Fibroblast of upper back skin (primary cell): Measurements from ENCODE around the gene GTPBP3.
"Not testable (repeated sequence)": the region's sequence is repeated elsewhere in the genome, so short reads cannot be mapped to it uniquely, and the experiment has no call there.

Source experiments
- DNase-seq: peaks from one replicate; pipeline ENCODE4 v3.0.0-alpha.2; 2013

The GTPBP3 gene, protein sequence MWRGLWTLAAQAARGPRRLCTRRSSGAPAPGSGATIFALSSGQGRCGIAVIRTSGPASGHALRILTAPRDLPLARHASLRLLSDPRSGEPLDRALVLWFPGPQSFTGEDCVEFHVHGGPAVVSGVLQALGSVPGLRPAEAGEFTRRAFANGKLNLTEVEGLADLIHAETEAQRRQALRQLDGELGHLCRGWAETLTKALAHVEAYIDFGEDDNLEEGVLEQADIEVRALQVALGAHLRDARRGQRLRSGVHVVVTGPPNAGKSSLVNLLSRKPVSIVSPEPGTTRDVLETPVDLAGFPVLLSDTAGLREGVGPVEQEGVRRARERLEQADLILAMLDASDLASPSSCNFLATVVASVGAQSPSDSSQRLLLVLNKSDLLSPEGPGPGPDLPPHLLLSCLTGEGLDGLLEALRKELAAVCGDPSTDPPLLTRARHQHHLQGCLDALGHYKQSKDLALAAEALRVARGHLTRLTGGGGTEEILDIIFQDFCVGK

DNA sequence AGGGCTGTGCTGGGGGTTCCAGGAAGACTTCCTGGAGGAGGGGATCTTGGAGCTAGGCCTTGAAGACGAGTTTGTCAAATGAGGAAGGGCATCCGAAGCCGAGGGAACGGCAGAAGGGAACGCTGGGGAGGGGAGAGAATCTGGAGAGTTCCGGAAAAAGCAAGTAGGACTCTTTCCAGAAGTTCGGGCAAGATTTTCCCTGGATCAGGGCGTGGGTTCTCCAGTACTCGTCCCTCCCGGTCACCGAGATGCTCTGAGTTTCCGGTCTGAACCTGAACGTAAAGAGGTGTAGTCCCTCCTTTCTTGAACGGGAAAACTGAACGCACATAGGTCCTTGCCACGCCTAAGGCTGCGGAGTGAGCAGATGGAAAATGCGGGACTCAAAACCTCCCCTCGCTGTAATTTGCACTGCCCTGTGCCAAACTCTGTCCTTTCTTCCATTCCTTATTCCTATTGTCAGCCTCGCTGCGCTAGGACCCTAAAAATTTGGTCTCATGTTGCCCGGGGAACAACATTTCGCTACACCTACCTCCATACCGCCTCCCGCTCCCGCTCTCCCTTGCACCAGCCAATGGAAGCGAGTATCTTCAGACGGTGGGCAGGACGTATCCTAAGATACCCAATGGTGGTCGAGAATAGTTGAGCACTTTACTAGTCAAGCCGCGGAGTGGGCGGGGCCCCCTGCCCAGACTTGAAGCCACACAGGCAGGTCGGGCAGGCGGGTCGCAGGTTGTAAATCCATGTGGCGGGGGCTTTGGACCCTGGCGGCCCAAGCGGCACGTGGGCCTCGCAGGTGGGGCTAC, at the start of gene GTPBP3:
TSS of gene GTPBP3 (plus strand) at position 682 of the 803 bp plus-strand sequence. CDS start at position 741, 59 bp downstream.
- peak; percentile 98 for DNase-seq

- peak; percentile 78 for DNase-seq
Observed at GRCh38 chr19:17289489-17289888, 47.9 kb upstream of the GTPBP3 start.

- peak; percentile 87 for DNase-seq
Observed at GRCh38 chr19:17292301-17293074, 44.9 kb upstream of the GTPBP3 start.

DNA sequence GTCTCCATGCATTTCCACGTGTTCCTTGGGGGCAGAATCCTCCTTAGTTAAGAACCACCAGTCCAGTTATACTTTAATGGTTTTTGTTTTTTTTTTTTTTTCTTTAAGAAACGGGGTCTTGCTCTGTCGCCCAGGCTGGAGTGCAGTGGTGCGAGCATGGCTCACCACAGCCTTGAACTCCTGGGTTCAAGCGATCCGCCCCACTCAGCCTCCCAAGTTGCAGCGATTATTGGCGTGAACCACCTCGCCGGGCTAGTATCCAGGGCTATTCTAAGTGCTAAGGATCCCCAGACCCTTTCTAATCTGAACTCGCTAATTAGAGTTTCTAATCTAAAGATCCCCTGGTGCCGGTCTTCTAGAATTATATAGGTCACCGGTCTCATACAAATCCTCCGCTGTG, 43.7 kb upstream of the GTPBP3 start:
- DNase-seq: no peak

DNA sequence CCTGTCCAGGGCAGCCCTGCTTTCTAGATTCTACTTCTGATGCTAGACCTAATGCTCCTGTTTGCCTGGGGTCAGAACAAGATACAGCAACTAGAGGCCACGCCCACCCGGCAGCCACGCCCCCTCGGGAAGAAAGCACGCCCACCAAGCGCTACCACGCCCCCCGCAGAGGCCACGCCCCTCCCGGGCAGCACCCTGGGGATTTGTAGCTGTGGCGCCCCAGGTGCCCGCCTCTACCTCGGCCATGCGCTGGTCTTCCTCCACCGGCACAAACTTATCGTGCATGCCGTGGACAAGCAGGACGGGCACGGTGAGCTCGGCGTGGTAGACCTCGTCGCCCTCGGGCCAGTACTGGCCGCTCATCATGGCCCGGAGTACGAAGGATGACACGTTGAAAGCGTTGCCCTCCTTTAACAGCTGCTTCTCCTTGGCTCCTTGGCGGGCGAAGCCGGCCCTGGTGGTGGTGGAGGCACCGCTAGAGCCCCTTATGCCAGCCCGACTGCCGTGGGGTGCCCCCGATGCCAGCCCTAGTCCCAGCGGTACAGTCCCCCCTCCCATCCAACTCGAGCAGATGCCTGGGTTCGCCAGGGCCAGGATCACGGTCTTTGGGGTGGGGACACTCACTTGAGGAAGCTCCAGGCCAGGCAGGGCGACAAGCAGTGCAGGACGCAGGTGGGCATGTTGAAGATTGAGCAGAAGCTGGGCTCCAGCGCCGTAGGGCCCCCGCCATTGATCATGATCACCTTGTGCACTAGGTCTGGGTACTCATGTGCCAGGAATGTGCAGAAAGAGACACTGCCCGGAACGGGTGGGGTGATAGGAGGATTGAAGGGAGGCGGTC, 43.1 kb upstream of the GTPBP3 start:
- no peak for DNase-seq

GRCh38 chr19:17295551-17295950, 41.8 kb upstream of the GTPBP3 start:
- DNase-seq: not testable (repeated sequence)

DNA sequence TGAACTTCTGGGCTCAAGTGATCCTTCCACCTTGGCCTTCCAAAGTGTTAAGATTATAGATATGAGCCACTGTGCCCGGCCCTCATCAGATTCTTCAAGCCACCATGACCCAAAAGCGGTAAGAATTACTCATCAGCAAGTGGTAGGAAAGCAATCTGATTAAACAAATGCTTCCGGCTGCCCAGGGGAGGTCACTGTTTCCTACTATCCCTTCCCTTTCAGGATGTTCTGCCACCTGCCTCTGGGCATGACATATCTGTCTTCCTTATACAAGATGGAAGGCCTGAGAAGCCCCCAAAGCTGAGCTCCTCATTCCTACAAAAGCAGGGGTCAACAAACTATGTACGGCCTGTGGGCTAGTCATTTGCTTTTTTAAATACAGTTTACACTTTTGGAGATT, 41.1 kb upstream of the GTPBP3 start:
- DNase-seq: no peak

DNA sequence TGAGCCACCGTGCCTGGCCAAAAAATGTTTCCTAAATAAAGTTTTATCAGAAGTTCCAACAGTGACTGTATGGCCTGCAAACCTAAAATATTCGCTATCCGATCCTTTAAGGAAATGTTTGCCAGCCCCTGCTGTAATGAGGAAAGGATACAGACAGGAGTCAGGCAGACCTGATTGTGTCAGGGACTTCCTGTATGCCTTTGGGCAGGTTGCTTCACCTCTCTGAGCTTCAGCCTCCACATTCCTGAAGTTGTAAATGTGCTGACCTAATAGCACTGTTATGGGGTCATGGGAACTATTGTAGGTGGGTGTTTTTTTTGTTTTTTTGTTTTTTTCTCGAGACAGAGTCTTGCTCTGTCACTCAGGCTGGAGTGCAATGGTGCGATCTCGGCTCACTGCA, 40.4 kb upstream of the GTPBP3 start:
- no peak for DNase-seq

GRCh38 chr19:17300992-17301619, 36.2 kb upstream of the GTPBP3 start:
- no peak for DNase-seq

DNA sequence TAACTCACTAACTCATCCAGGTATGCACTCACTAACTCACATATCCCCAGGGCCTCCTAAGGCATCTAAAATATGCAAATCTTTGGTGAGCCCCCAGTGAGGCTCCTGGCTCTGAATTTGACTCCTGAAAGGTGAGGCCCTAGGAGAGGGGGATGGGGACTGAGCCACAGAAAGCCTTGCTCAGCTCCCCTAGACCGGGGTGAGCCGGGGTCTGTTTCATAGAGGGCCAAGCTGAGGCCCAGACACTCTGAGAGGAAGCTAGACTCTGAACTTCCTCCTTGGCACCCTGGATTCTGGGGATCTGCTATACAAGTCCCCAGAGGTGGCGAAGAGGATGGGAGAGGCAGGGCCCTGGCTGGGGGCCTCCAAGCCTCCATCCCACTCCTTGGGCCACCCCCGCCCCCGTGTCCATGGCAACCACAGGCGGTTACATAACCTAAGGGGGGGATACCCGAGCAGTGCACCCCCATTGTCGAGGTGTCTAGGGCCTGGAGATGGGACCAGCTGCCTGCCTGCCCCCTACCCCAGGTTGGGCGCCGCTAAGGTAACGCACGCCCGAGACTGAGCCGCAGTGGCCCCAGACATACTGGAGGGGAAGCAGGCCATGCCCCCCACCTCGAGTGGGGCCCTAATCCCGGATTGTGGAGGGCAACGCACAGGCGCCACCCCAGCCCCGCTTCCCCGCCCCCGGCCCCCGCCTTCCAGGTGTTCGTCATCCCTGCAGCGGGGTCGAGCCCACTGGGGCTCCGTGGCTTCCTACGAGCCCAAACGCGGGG, 34.8 kb upstream of the GTPBP3 start:
- no peak for DNase-seq

DNA sequence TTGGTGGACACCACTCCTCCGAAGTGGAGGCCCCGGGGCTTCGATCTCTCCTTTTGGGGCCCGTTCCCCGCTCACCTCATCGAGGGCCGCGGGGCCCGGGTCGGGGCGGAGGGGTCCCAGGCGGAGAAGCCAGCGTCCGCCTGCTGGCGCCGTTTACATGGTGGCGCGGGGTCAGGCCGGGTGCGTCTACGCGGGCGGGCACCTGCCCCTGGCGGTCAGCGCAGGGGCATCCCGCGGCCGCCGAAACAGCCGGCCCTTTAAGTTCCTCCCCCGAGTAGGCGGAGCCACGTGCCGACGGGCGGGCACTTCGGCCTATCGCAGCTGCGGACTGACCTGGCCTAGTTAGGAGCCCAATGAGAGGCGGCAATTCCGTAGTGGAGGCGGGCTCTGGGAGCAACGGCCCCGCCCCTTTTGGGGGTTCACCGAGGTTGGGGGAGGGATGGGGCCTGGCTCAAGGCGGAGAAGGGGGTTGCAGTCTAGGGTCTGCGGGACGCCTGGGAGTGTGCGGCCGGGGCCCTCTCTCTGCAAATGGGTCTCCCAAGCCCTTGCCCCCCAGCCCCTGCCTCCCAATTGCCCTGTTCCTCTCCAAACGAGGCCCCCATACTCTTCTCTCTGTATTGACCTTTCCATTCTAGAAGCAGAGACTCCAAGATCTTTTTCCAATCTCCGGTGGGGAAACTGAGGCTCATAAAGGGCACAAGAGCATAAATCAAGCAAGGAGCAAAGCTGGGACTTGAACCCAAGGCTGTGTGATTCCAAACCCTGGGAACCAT, 34.0 kb upstream of the GTPBP3 start, which contains the start of gene ABHD8:
TSS of gene ABHD8 (minus strand) at position 259 of the 773 bp plus-strand sequence. CDS start 1,809 bp downstream, outside the sequence.
- DNase-seq: peak; percentile 94

DNA sequence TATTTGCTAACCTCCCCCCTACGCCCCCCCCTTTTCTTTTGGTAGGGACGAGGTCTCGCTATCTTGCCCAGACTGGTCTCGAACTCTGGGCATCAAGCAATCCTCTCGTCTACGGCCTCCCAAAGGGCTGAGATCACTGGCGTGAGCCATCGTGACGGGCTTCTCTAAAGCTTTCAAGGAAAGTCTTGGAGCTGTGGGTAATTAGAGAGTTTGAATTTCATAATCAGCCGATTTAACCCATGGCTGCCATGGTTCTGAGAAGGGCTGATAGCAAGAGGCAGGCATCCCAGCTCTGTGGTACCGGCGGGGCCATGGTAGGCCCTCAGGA, 33.4 kb upstream of the GTPBP3 start:
- DNase-seq: no peak

DNA sequence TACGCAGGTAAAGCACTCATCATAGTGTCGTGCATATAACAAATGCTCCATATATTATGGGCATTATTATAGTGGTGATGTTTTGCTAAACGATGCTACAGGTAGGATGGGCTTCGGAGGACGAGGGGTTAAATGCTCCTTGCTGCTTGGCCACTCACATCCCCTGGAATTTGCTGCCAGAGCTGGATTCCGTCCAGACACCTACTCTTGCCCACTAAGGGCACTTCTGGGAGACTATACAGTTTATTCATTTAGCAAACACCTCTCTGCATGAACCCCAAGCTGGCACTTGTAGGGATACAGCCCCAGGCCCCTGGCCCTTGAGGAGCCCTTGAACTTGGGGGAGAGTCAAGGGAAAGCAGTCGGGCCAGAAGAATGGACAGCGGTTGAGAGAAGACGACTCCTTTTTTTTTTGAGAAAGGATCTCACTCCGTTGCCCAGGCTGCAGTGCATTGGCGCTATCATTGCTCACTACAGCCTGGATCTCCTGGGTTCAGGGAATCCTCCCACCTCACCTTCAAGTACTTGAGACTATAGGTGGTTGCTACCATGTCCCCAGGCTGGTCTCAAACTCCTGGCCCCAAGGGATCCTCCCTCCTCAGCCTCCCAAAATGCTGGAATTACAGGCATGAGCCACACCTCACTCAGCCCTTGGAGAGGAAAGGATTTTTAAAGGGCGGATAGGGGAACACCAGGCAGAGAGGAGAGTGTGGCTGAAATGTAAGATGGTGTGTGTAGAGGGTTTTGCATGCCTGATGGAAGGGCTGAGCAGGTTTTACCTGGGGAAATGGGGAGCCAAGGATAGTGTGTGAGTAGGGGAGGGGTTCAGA, 32.8 kb upstream of the GTPBP3 start:
- DNase-seq: no peak

DNA sequence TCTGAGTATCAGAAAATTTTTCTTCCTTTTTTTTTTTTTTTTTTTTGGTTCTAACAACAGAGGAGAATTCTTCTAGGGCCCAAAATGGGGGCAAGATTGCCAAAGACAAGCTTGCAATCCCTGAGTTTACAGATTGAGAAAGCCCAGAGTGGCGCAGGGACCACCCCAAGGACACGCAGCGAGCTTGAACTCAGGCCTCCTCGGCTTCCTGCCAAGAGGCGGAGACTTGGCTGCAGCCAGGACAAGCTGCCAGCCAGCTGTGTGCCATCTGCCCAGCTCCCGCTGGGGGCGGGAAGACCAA, 32.2 kb upstream of the GTPBP3 start:
- DNase-seq: no peak

DNA sequence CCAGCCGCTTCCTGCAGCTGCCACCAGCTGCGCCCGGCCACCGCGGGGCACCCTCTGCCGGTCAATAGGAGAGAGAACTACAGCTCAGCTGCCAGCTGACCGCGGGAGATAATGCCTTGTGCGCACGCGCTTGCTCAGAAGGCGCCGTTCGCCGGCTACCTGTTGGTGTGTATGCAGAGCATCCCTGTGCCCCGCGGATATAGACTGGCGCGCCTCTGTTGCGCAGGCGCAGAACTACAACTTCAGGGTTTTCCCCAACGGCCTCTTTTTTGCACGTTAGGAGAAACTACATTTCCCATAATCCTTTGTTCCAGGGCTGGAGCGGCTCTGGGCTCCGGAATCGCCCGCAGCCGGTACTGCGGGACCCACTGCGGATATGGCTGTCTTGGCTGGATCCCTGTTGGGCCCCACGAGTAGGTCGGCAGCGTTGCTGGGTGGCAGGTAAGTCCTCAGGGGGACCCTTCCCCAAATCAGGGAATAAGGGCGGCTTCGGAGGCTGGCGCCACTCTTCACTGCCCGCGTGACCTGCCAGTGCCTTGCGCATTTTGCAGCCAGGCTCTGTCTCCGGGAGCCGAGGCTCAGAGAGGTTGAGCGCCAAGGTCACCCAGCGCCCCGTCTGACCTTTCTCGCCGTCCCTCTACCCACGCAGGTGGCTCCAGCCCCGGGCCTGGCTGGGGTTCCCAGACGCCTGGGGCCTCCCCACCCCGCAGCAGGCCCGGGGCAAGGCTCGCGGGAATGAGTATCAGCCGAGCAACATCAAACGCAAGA, 31.7 kb upstream of the GTPBP3 start, which contains the start of gene MRPL34:
TSS of gene MRPL34 (plus strand) at position 356 of the 768 bp plus-strand sequence. CDS start at position 377, 21 bp downstream.
- DNase-seq: peak; percentile 99

DNA sequence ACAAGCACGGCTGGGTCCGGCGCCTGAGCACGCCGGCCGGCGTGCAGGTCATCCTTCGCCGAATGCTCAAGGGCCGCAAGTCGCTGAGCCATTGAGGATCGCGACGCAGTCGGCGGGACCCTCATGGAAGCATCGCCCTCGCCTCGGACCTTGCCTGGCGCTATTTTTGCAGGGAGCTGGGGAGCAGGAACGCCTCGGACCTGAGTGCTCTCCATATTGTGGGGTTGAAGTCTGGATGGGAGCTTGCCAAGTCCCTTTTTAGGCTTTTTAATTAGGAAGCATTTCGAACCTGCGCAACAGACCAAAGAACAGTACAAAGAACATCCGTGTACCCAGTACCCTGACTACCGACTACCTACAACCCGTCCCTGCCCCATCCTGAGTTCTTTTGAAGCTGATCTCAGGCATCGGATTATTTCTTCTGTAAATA, 31.1 kb upstream of the GTPBP3 start:
- DNase-seq: no peak

- DNase-seq: no peak
Observed at GRCh38 chr19:17307876-17308377, 29.4 kb upstream of the GTPBP3 start.
